Neural progenitor cell (in vitro differentiated cells): ENCODE data around the gene B4GALNT2. TPM values are rescaled to one million over a fixed set of nuclear protein-coding genes. Genes with fewer than 3 reads are reported as not detected.
"Not testable (repeated sequence)": the region's sequence is repeated elsewhere in the genome, so short reads cannot be mapped to it uniquely, and the experiment has no call there.

Experiments used
- DNase-seq: peaks from one replicate; pipeline ENCODE4 v3.0.0-alpha.2; 2016; ENCODE audit warnings: low spot score
- H2AFZ ChIP-seq: fragments of 200-600 bp; sonication (generic); replicated peaks from 2 replicates; pipeline ENCODE4 v1.6.1; 2016; ENCODE audit warnings: antibody characterized with exemption
- H3F3A ChIP-seq: fragments of 200-600 bp; sonication (generic); 2 replicates; pipeline ENCODE4 v1.6.1; 2016; ENCODE audit warnings: antibody characterized with exemption, low read depth
- H3K27ac ChIP-seq: fragments of 200-600 bp; sonication (generic); 2 replicates; pipeline ENCODE4 v1.5.1; 2016; ENCODE audit warnings: mild to moderate bottlenecking
- H3K27me3 ChIP-seq: fragments of 200-600 bp; sonication (generic); 2 replicates; pipeline ENCODE4 v1.6.1; 2016; ENCODE audit warnings: mild to moderate bottlenecking, moderate library complexity
- H3K36me3 ChIP-seq: fragments of 200-600 bp; sonication (generic); 2 replicates; pipeline ENCODE4 v1.5.1; 2016
- H3K4me1 ChIP-seq: fragments of 200-600 bp; sonication (generic); 2 replicates; pipeline ENCODE4 v1.6.1; 2016; ENCODE audit warnings: mixed run types
- H3K4me2 ChIP-seq: fragments of 200-600 bp; sonication (generic); 2 replicates; pipeline ENCODE4 v1.6.1; 2016
- H3K4me3 ChIP-seq: fragments of 200-600 bp; sonication (generic); 2 replicates; pipeline ENCODE4 v1.5.1; 2016
- H3K79me2 ChIP-seq: fragments of 200-600 bp; sonication (generic); 2 replicates; pipeline ENCODE4 v1.6.1; 2016; ENCODE audit warnings: low read depth
- H3K9ac ChIP-seq: fragments of 200-600 bp; sonication (generic); 2 replicates; pipeline ENCODE4 v1.6.1; 2016
- H3K9me3 ChIP-seq: fragments of 200-600 bp; sonication (generic); 2 replicates; pipeline ENCODE4 v1.5.1; 2016; ENCODE audit warnings: low read depth
- H4K20me1 ChIP-seq: fragments of 200-600 bp; sonication (generic); 2 replicates; pipeline ENCODE4 v1.6.1; 2016; ENCODE audit warnings: low read depth
- H3K27ac Mint-ChIP-seq: 3 replicates; pipeline ENCODE4 v1.8.0; 2021; ENCODE audit warnings: mixed read lengths
- H3K27me3 Mint-ChIP-seq: 2 replicates; pipeline ENCODE4 v1.8.0; 2022; ENCODE audit warnings: low read depth, mild to moderate bottlenecking, inconsistent platforms, moderate library complexity, mixed read lengths; ENCODE audit not compliant: insufficient read depth
- H3K36me3 Mint-ChIP-seq: 3 replicates; pipeline ENCODE4 v1.8.0; 2021; ENCODE audit warnings: mixed read lengths
- H3K4me1 Mint-ChIP-seq: 3 replicates; pipeline ENCODE4 v1.8.0; 2021; ENCODE audit warnings: mixed read lengths
- H3K4me3 Mint-ChIP-seq: 3 replicates; pipeline ENCODE4 v1.8.0; 2021; ENCODE audit warnings: mild to moderate bottlenecking, moderate library complexity, mixed read lengths
- H3K9me3 Mint-ChIP-seq: 3 replicates; pipeline ENCODE4 v1.8.0; 2020; ENCODE audit warnings: mixed read lengths
- CTCF ChIP-seq: fragments of 200-600 bp; sonication (generic); IDR thresholded peaks from 2 replicates; pipeline ENCODE4 v1.5.1; 2017; ENCODE audit warnings: antibody characterized with exemption, mild to moderate bottlenecking
- EZH2 ChIP-seq: fragments of 200-600 bp; sonication (generic); IDR thresholded peaks from 2 replicates; pipeline ENCODE4 v1.6.1; 2017; ENCODE audit warnings: antibody characterized with exemption, mild to moderate bottlenecking, moderate library complexity
- EZH2phosphoT487 ChIP-seq: fragments of 200-600 bp; sonication (generic); IDR thresholded peaks from 2 replicates; pipeline ENCODE4 v1.6.1; 2017; ENCODE audit warnings: antibody characterized with exemption
- total RNA-seq: library from RNA; depleted of rRNA; stranded (reverse); fragments of >200 nt; gene quantifications from 2 replicates; pipeline ENCODE4 v1.2.3, GENCODE V29; 2015; ENCODE audit warnings: low replicate concordance

Gene B4GALNT2
- total RNA-seq, 1 donor from 2014 or later, result not detected

- Histone ChIP-seq H4K20me1 (no peaks in the 10 kb centered on the region), H3K27ac (no peak overlapping the region), H3K4me1 (no peaks in the 10 kb centered on the region), H3K9me3 (no peaks in the 10 kb centered on the region), H3K27me3 (no peaks in the 10 kb centered on the region), H3K4me2 (no peak overlapping the region), H3K36me3 (no peaks in the 10 kb centered on the region), H3K4me3 (no peak overlapping the region), H3K9ac (no peak overlapping the region), H3K79me2 (no peaks in the 10 kb centered on the region), H2AFZ (no peak overlapping the region), H3F3A (no peaks in the 10 kb centered on the region)
- Mint-ChIP-seq H3K36me3 (no peaks in the 10 kb centered on the region), H3K4me1 (peaks cover 6% of the 10 kb centered on the region), H3K27ac (no peak overlapping the region), H3K4me3 (no peak overlapping the region), H3K27me3 (no peaks in the 10 kb centered on the region), H3K9me3 (no peaks in the 10 kb centered on the region)
- no peak for TF ChIP-seq CTCF
- TF ChIP-seq EZH2phosphoT487, result no peak
- TF ChIP-seq EZH2, result no peak
- DNase-seq, result no peak
Observed at GRCh38 chr17:49100601-49101000, 32.0 kb upstream of the B4GALNT2 start.

- no peak overlapping the region for H3K4me3 Mint-ChIP-seq
- H3K27ac Mint-ChIP-seq, result no peak overlapping the region
- peaks cover 6% of the 10 kb centered on the region for H3K4me1 Mint-ChIP-seq
- no peak overlapping the region for H2AFZ ChIP-seq
- no peak overlapping the region for H3K4me2 ChIP-seq
- no peak overlapping the region for H3K27ac ChIP-seq
- H3K79me2 ChIP-seq, result no peaks in the 10 kb centered on the region
- no peak for DNase-seq
- H4K20me1 ChIP-seq, result no peaks in the 10 kb centered on the region
- no peaks in the 10 kb centered on the region for H3K27me3 ChIP-seq
- no peaks in the 10 kb centered on the region for H3K9me3 Mint-ChIP-seq
- no peak overlapping the region for H3K4me3 ChIP-seq
- H3K9ac ChIP-seq, result no peak overlapping the region
- H3K36me3 Mint-ChIP-seq, result no peaks in the 10 kb centered on the region
- no peaks in the 10 kb centered on the region for H3K36me3 ChIP-seq
- TF ChIP-seq CTCF (no peak), EZH2phosphoT487 (no peak), EZH2 (no peak)
- no peaks in the 10 kb centered on the region for H3F3A ChIP-seq
- no peaks in the 10 kb centered on the region for H3K9me3 ChIP-seq
- H3K27me3 Mint-ChIP-seq, result no peaks in the 10 kb centered on the region
- H3K4me1 ChIP-seq, result no peaks in the 10 kb centered on the region
Observed at GRCh38 chr17:49101054-49101534, 31.5 kb upstream of the B4GALNT2 start.

- not testable (repeated sequence) for H3K9me3 Mint-ChIP-seq, H4K20me1 ChIP-seq, H3K4me3 Mint-ChIP-seq, H3K79me2 ChIP-seq, H3K4me3 ChIP-seq, H3K27me3 Mint-ChIP-seq, H3F3A ChIP-seq, H3K36me3 ChIP-seq, H3K4me2 ChIP-seq, H3K27me3 ChIP-seq, H3K9ac ChIP-seq, H3K27ac ChIP-seq, H3K27ac Mint-ChIP-seq, H3K36me3 Mint-ChIP-seq, DNase-seq, H3K4me1 Mint-ChIP-seq, H3K9me3 ChIP-seq, H2AFZ ChIP-seq, H3K4me1 ChIP-seq
Observed at GRCh38 chr17:49103360-49103759, 29.2 kb upstream of the B4GALNT2 start.

GRCh38 chr17:49104511-49105074 is 28.0 kb upstream of the B4GALNT2 start:
- Histone ChIP-seq H3K4me2 (no peak overlapping the region), H2AFZ (no peak overlapping the region), H3K9me3 (no peaks in the 10 kb centered on the region), H3K4me1 (no peaks in the 10 kb centered on the region), H3F3A (no peaks in the 10 kb centered on the region), H3K4me3 (no peak overlapping the region), H3K9ac (no peak overlapping the region), H3K27ac (no peak overlapping the region), H3K36me3 (no peaks in the 10 kb centered on the region), H4K20me1 (no peaks in the 10 kb centered on the region), H3K27me3 (no peaks in the 10 kb centered on the region), H3K79me2 (no peaks in the 10 kb centered on the region)
- no peak overlapping the region for H3K4me3 Mint-ChIP-seq
- no peaks in the 10 kb centered on the region for H3K36me3 Mint-ChIP-seq
- no peaks in the 10 kb centered on the region for H3K9me3 Mint-ChIP-seq
- H3K27ac Mint-ChIP-seq, result no peak overlapping the region
- DNase-seq, result no peak
- no peak for TF ChIP-seq EZH2phosphoT487
- TF ChIP-seq CTCF, result no peak
- TF ChIP-seq EZH2, result no peak
- H3K4me1 Mint-ChIP-seq, result peaks cover 7% of the 10 kb centered on the region
- no peaks in the 10 kb centered on the region for H3K27me3 Mint-ChIP-seq
